Measurements from ENCODE around the gene OCIAD2.

- TF ChIP-seq CTCF (IDR thresholded peaks at IDR 0.05; ENCODE audit: insufficient read depth, low read length) (no peak), SPI1 (IDR thresholded peaks at IDR 0.05; ENCODE audit: borderline replicate concordance, low read depth) (no peak)
Observed at GRCh38 chr4:48905363-48906015, 1.1 kb downstream of the OCIAD2 start.
